Osteoblast (primary cell): Measurements from ENCODE around the gene NEBL. TPM values are rescaled to one million over a fixed set of nuclear protein-coding genes. Genes with fewer than 3 reads are reported as not detected.

ENCODE experiments used
- DNase-seq: peaks from one replicate; pipeline ENCODE4 v3.0.0; 2011; ENCODE audit warnings: low spot score, mixed read lengths; ENCODE audit not compliant: insufficient read length; ENCODE audit errors: missing footprints
- H2AFZ ChIP-seq: 2 replicates; pipeline ENCODE4 v1.6.0; 2011; ENCODE audit warnings: mild to moderate bottlenecking, low read length
- H3K27ac ChIP-seq: 2 replicates; pipeline ENCODE4 v1.5.1; 2011; ENCODE audit warnings: mild to moderate bottlenecking, low read depth, low read length, moderate library complexity
- H3K27me3 ChIP-seq: 2 replicates; pipeline ENCODE4 v1.6.0; 2012; ENCODE audit warnings: mild to moderate bottlenecking, control low read depth, inconsistent platforms, low read length, moderate library complexity; ENCODE audit not compliant: insufficient read depth
- H3K36me3 ChIP-seq: 2 replicates; pipeline ENCODE4 v1.5.1; 2011; ENCODE audit warnings: mild to moderate bottlenecking, low read length, control low read depth, moderate library complexity; ENCODE audit not compliant: insufficient read depth
- H3K4me1 ChIP-seq: 2 replicates; pipeline ENCODE4 v1.5.1; 2011; ENCODE audit warnings: mild to moderate bottlenecking, low read length, control low read depth, moderate library complexity; ENCODE audit not compliant: insufficient read depth
- H3K4me2 ChIP-seq: 2 replicates; pipeline ENCODE4 v1.6.0; 2011; ENCODE audit warnings: mild to moderate bottlenecking, low read length; ENCODE audit not compliant: insufficient read depth
- H3K4me3 ChIP-seq: fragments of 200-600 bp; sonication (generic); 3 replicates; pipeline ENCODE4 v1.5.1; 2012; ENCODE audit warnings: mild to moderate bottlenecking, low read length, inconsistent platforms; ENCODE audit not compliant: insufficient read depth
- H3K79me2 ChIP-seq: 2 replicates; pipeline ENCODE4 v1.6.0; 2012; ENCODE audit warnings: mild to moderate bottlenecking, low read length, control low read depth, inconsistent platforms; ENCODE audit not compliant: insufficient read depth
- H3K9me3 ChIP-seq: 2 replicates; pipeline ENCODE4 v1.5.1; 2011; ENCODE audit warnings: low read depth, low read length, control low read depth
- H4K20me1 ChIP-seq: 2 replicates; pipeline ENCODE4 v1.6.0; 2012; ENCODE audit warnings: mild to moderate bottlenecking, low read length, control low read depth; ENCODE audit not compliant: insufficient read depth
- CTCF ChIP-seq: IDR thresholded peaks from 2 replicates; pipeline ENCODE4 v1.5.1; 2011; ENCODE audit warnings: mild to moderate bottlenecking, low read depth, low read length, moderate library complexity; ENCODE audit errors: extremely low read depth
- total RNA-seq: library from RNA; depleted of rRNA; stranded (reverse); fragments of >200 nt; gene quantifications from 2 replicates; pipeline ENCODE4 v1.2.3, GENCODE V29; 2012

The NEBL gene
- total RNA-seq, 1 donor: under 0.01 TPM

GRCh38 chr10:20809631-20810030 is 87.5 kb downstream of the NEBL start:
- H3K4me1 ChIP-seq: no peaks in the 10 kb centered on the region
- no peaks in the 10 kb centered on the region for H3K9me3 ChIP-seq
- no peak overlapping the region for H3K4me3 ChIP-seq
- H2AFZ ChIP-seq: no peak overlapping the region
- no peaks in the 10 kb centered on the region for H3K36me3 ChIP-seq
- H3K79me2 ChIP-seq: no peaks in the 10 kb centered on the region
- no peak for DNase-seq
- no peak overlapping the region for H3K4me2 ChIP-seq
- H3K27ac ChIP-seq: no peak overlapping the region
- no peaks in the 10 kb centered on the region for H4K20me1 ChIP-seq
- TF ChIP-seq CTCF: no peak
- H3K27me3 ChIP-seq: no peaks in the 10 kb centered on the region

DNA sequence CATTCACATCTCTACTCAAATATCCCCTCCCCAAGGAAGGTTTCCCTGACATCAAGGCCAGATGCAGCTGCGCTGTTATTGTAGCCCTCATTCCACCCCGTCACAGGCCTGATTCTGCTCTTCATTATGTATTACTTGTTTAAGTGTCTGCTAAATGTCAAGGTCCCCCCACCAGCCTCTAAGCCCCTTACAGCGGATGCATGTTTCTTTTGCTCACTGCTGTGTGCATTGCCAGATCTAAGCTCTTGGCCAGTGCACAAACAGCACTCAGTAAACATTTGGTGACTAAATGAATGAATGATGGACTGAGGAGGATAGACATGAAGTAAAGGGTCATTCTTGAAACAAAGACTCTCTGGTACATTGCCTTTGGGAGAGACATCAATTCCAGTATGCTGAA is 90.6 kb downstream of the NEBL start:
- TF ChIP-seq CTCF: no peak
- H3K27ac ChIP-seq: no peak overlapping the region
- no peak for DNase-seq
- no peak overlapping the region for H2AFZ ChIP-seq
- H3K9me3 ChIP-seq: no peaks in the 10 kb centered on the region
- H3K4me2 ChIP-seq: no peak overlapping the region
- H3K79me2 ChIP-seq: no peaks in the 10 kb centered on the region
- H3K4me1 ChIP-seq: no peaks in the 10 kb centered on the region
- no peaks in the 10 kb centered on the region for H4K20me1 ChIP-seq
- H3K4me3 ChIP-seq: no peak overlapping the region
- no peaks in the 10 kb centered on the region for H3K27me3 ChIP-seq
- no peaks in the 10 kb centered on the region for H3K36me3 ChIP-seq

GRCh38 chr10:20797290-20797689 is 99.8 kb downstream of the NEBL start:
- DNase-seq: no peak
- TF ChIP-seq CTCF: no peak
- no peaks in the 10 kb centered on the region for H4K20me1 ChIP-seq
- no peaks in the 10 kb centered on the region for H3K27me3 ChIP-seq
- no peaks in the 10 kb centered on the region for H3K36me3 ChIP-seq
- H3K4me2 ChIP-seq: no peak overlapping the region
- no peaks in the 10 kb centered on the region for H3K9me3 ChIP-seq
- no peaks in the 10 kb centered on the region for H3K79me2 ChIP-seq
- no peak overlapping the region for H3K4me3 ChIP-seq
- H3K27ac ChIP-seq: no peak overlapping the region
- no peak overlapping the region for H2AFZ ChIP-seq
- no peaks in the 10 kb centered on the region for H3K4me1 ChIP-seq

GRCh38 chr10:20795391-20795790 is 101.7 kb downstream of the NEBL start:
- Histone ChIP-seq H3K79me2 (no peaks in the 10 kb centered on the region), H3K9me3 (no peaks in the 10 kb centered on the region), H3K27ac (no peak overlapping the region), H4K20me1 (no peaks in the 10 kb centered on the region), H3K27me3 (no peaks in the 10 kb centered on the region), H2AFZ (no peak overlapping the region), H3K4me3 (no peak overlapping the region), H3K4me1 (no peaks in the 10 kb centered on the region), H3K36me3 (no peaks in the 10 kb centered on the region), H3K4me2 (no peak overlapping the region)
- no peak for TF ChIP-seq CTCF
- no peak for DNase-seq
